HepG2 (cell line): ENCODE results near the gene B4GALT1. TPM values are rescaled to one million over a fixed set of nuclear protein-coding genes. Genes with fewer than 3 reads are reported as not detected.

Experiments used
- CBFB ChIP-seq: sonication (generic); formaldehyde crosslinking; IDR thresholded peaks from 2 replicates; pipeline ENCODE4 v1.4.0; 2020; ENCODE audit warnings: missing genetic modification reagents
- ELF1 ChIP-seq: sonication (generic); formaldehyde crosslinking; IDR thresholded peaks from 2 replicates; pipeline ENCODE4 v1.4.0; 2020; ENCODE audit warnings: missing genetic modification reagents
- HDAC2 ChIP-seq: sonication (generic); formaldehyde crosslinking; IDR thresholded peaks from 2 replicates; pipeline ENCODE4 v1.4.0; 2020; ENCODE audit warnings: missing genetic modification reagents
- HNF1B ChIP-seq: sonication (generic); formaldehyde crosslinking; IDR thresholded peaks from 2 replicates; pipeline ENCODE4 v1.5.1; 2020; ENCODE audit warnings: mild to moderate bottlenecking, moderate library complexity, missing genetic modification reagents
- HNRNPK ChIP-seq: fragments of 200-400 bp; formaldehyde crosslinking; IDR thresholded peaks from 2 replicates; pipeline ENCODE4 v1.6.1; 2018; ENCODE audit warnings: low read length, low read depth, moderate library complexity, mild to moderate bottlenecking; ENCODE audit not compliant: poor library complexity, severe bottlenecking
- MAFK ChIP-seq, 2 experiments: IDR thresholded peaks in 1 of 2; conservative IDR thresholded peaks in 1 of 2; 2 replicates each; pipeline ENCODE4 v1.6.1; 2011; ENCODE audit warnings: improper control_type of control experiment in 2 of 2, low read length in 2 of 2
- POLR2AphosphoS5 ChIP-seq: IDR thresholded peaks from 2 replicates; pipeline ENCODE4 v1.6.1; 2012; ENCODE audit warnings: low read depth, low read length
- SMARCE1 ChIP-seq: fragments of 450-650 bp; IDR thresholded peaks from 2 replicates; pipeline ENCODE4 v1.6.1; 2017; ENCODE audit warnings: borderline replicate concordance
- TEAD2 ChIP-seq: sonication (generic); formaldehyde crosslinking; IDR thresholded peaks from 2 replicates; pipeline ENCODE4 v1.9.0; 2021; ENCODE audit warnings: missing genetic modification reagents
- ZFP36 ChIP-seq: fragments of 150-350 bp; IDR thresholded peaks from 2 replicates; pipeline ENCODE4 v1.6.1; 2018; ENCODE audit warnings: borderline replicate concordance, low read length, low read depth; ENCODE audit not compliant: partially characterized antibody
- ZFP36L2 ChIP-seq: sonication (generic); formaldehyde crosslinking; IDR thresholded peaks from 2 replicates; pipeline ENCODE4 v1.4.0; 2020; ENCODE audit warnings: missing genetic modification reagents
- ZFP90 ChIP-seq: sonication (generic); formaldehyde crosslinking; IDR thresholded peaks from 2 replicates; pipeline ENCODE4 v1.8.0; 2022; ENCODE audit warnings: missing genetic modification reagents, mild to moderate bottlenecking, inconsistent platforms, borderline replicate concordance
- ZNF101 ChIP-seq: sonication (generic); formaldehyde crosslinking; IDR thresholded peaks from 2 replicates; pipeline ENCODE4 v1.4.0; 2020; ENCODE audit warnings: mild to moderate bottlenecking, low read depth, missing genetic modification reagents, borderline replicate concordance
- ZNF354B ChIP-seq: sonication (generic); formaldehyde crosslinking; IDR thresholded peaks from 2 replicates; pipeline ENCODE4 v1.8.0; 2022; ENCODE audit warnings: mild to moderate bottlenecking, missing genetic modification reagents
- ZNF383 ChIP-seq: sonication (generic); formaldehyde crosslinking; IDR thresholded peaks from 2 replicates; pipeline ENCODE4 v1.4.0; 2020; ENCODE audit warnings: missing genetic modification reagents, mild to moderate bottlenecking, borderline replicate concordance
- ZNF501 ChIP-seq: sonication (generic); formaldehyde crosslinking; IDR thresholded peaks from 2 replicates; pipeline ENCODE4 v1.5.1; 2020; ENCODE audit warnings: mild to moderate bottlenecking, moderate library complexity, missing genetic modification reagents
- ZNF562 ChIP-seq: sonication (generic); formaldehyde crosslinking; IDR thresholded peaks from 2 replicates; pipeline ENCODE4 v1.8.0; 2022; ENCODE audit warnings: missing genetic modification reagents, borderline replicate concordance
- ZNF572 ChIP-seq: sonication (generic); formaldehyde crosslinking; IDR thresholded peaks from 2 replicates; pipeline ENCODE4 v1.5.1; 2020; ENCODE audit warnings: mild to moderate bottlenecking, missing genetic modification reagents
- ZNF652 ChIP-seq: IDR thresholded peaks from 2 replicates; pipeline ENCODE4 v1.6.1; 2016; ENCODE audit warnings: low read depth, borderline replicate concordance
- ZNF772 ChIP-seq: sonication (generic); formaldehyde crosslinking; IDR thresholded peaks from 2 replicates; pipeline ENCODE4 v1.5.0; 2020; ENCODE audit warnings: mild to moderate bottlenecking, missing genetic modification reagents
- polyA plus RNA-seq, 8 experiments: library from polyadenylated mRNA; depleted of rRNA in 3 of 8; stranded (reverse) in 7 of 8; unstranded in 1 of 8; fragments of >200 nt; fragmentation: Illumina TruSeq in 4 of 8; extraction: Trizol in 4 of 8; gene quantifications; 2 replicates each; pipeline versions ENCODE4 v1.2.1 to v1.2.3, GENCODE V29; 2011 to 2016; ENCODE audit warnings: low read depth in 4 of 8, missing spikeins in 1 of 8, mixed read lengths in 1 of 8; ENCODE audit not compliant: insufficient read depth in 1 of 8
- total RNA-seq, 5 experiments: library from RNA; depleted of rRNA; stranded (reverse); fragments of >200 nt; fragmentation: Illumina TruSeq; extraction: Trizol; gene quantifications; 2 replicates each; pipeline ENCODE4 v1.2.3, GENCODE V29; 2016; ENCODE audit warnings: low read depth in 1 of 5
- TF ChIP-seq, protein P1 (sequence below): sonication (generic); formaldehyde crosslinking; IDR thresholded peaks from 2 replicates; pipeline ENCODE4 v1.8.0; 2022; ENCODE audit warnings: mild to moderate bottlenecking, missing genetic modification reagents
- TF ChIP-seq, protein P2 (sequence below): sonication (generic); formaldehyde crosslinking; IDR thresholded peaks from 2 replicates; pipeline ENCODE4 v1.5.1; 2020; ENCODE audit warnings: missing genetic modification reagents, mild to moderate bottlenecking, borderline replicate concordance
- TF ChIP-seq, protein P3 (sequence below): sonication (generic); formaldehyde crosslinking; IDR thresholded peaks from 2 replicates; pipeline ENCODE4 v1.4.0; 2020; ENCODE audit warnings: mild to moderate bottlenecking, missing genetic modification reagents, borderline replicate concordance

The B4GALT1 gene
- total and polyA plus RNA-seq, 2 of the 13 experiments (the other 11 are each of a cell fraction or from before 2014, with no cell fraction given), result 15.7 to 33.5 TPM

GRCh38 chr9:33165263-33166151 is 1.6 kb downstream of the B4GALT1 start (continued):
- TF ChIP-seq, protein P1, sequence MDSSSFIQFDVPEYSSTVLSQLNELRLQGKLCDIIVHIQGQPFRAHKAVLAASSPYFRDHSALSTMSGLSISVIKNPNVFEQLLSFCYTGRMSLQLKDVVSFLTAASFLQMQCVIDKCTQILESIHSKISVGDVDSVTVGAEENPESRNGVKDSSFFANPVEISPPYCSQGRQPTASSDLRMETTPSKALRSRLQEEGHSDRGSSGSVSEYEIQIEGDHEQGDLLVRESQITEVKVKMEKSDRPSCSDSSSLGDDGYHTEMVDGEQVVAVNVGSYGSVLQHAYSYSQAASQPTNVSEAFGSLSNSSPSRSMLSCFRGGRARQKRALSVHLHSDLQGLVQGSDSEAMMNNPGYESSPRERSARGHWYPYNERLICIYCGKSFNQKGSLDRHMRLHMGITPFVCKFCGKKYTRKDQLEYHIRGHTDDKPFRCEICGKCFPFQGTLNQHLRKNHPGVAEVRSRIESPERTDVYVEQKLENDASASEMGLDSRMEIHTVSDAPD, result peak; percentile 99
- TF ChIP-seq ZFP90 (CRISPR knock-in tag) (no peak), ZFP36L2 (0 out of 2 replicates have a peak, but pooled peaks have one; percentile 13), HNF1B (CRISPR knock-in tag) (peak; percentile 85), ZNF652 (peak; percentile 23; the same call in 1 of the 2 replicates), ZNF354B (CRISPR knock-in tag) (0 out of 2 replicates have a peak, but pooled peaks have one; percentile 47), HDAC2 (CRISPR knock-in tag) (peak; percentile 90; the same call in 1 of the 2 replicates), ZNF101 (no peak), ZNF501 (CRISPR knock-in tag) (peak; percentile 18; the same call in 1 of the 2 replicates), SMARCE1 (no peak), CBFB (CRISPR knock-in tag) (no peak), ELF1 (peak; percentile 76), HNRNPK (no peak), POLR2AphosphoS5 (peak; percentile 89), TEAD2 (CRISPR knock-in tag) (no peak), ZFP36 (peak; percentile 92), ZNF562 (no peak), ZNF383 (CRISPR knock-in tag) (no peak), MAFK (conservative IDR thresholded peaks at IDR 0.05 in 1 of 2, IDR thresholded peaks at IDR 0.05 in 1 of 2; ENCODE audit: low read length in 2 of 2) (peak in 1 of 2 experiments; percentile 38; a peak in 1 of 4 replicates), ZNF572 (CRISPR knock-in tag) (no peak), ZNF772 (CRISPR knock-in tag) (peak; percentile 70; the same call in 1 of the 2 replicates)
- TF ChIP-seq, protein P2, sequence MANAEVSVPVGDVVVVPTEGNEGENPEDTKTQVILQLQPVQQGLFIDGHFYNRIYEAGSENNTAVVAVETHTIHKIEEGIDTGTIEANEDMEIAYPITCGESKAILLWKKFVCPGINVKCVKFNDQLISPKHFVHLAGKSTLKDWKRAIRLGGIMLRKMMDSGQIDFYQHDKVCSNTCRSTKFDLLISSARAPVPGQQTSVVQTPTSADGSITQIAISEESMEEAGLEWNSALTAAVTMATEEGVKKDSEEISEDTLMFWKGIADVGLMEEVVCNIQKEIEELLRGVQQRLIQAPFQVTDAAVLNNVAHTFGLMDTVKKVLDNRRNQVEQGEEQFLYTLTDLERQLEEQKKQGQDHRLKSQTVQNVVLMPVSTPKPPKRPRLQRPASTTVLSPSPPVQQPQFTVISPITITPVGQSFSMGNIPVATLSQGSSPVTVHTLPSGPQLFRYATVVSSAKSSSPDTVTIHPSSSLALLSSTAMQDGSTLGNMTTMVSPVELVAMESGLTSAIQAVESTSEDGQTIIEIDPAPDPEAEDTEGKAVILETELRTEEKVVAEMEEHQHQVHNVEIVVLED, result peak; percentile 54; the same call in 1 of the 2 replicates
- TF ChIP-seq, protein P3, sequence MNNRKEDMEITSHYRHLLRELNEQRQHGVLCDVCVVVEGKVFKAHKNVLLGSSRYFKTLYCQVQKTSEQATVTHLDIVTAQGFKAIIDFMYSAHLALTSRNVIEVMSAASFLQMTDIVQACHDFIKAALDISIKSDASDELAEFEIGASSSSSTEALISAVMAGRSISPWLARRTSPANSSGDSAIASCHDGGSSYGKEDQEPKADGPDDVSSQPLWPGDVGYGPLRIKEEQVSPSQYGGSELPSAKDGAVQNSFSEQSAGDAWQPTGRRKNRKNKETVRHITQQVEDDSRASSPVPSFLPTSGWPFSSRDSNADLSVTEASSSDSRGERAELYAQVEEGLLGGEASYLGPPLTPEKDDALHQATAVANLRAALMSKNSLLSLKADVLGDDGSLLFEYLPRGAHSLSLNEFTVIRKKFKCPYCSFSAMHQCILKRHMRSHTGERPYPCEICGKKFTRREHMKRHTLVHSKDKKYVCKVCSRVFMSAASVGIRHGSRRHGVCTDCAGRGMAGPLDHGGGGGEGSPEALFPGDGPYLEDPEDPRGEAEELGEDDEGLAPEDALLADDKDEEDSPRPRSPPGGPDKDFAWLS (CRISPR knock-in tag), result 0 out of 2 replicates have a peak, but pooled peaks have one; percentile 42
